Activated T-cell treated with anti-CD3 and anti-CD28 coated beads, Interleukin-2, amount 50 U/mL, for 4 hours (primary cell): ENCODE data around the gene DUSP1. TPM values are rescaled to one million over a fixed set of nuclear protein-coding genes. Genes with fewer than 3 reads are reported as not detected.
"Not testable (repeated sequence)": the region's sequence is repeated elsewhere in the genome, so short reads cannot be mapped to it uniquely, and the experiment has no call there.

Experiments
- ATAC-seq, 2 donors: fragments of 200-7000 bp; cut with Tn5 transposase; one replicate each; pipeline ENCODE4 v1.10.0; 2021
- DNase-seq: peaks from one replicate; pipeline ENCODE4 v3.0.0-alpha.2; 2020
- H3K27me3 Mint-ChIP-seq: one replicate; pipeline ENCODE4 v1.8.0; 2021; ENCODE audit warnings: low read depth, mixed read lengths
- H3K36me3 Mint-ChIP-seq: one replicate; pipeline ENCODE4 v1.8.0; 2022; ENCODE audit warnings: mixed read lengths; ENCODE audit not compliant: insufficient read depth
- H3K4me1 Mint-ChIP-seq: one replicate; pipeline ENCODE4 v1.8.0; 2021; ENCODE audit warnings: low read depth, mixed read lengths
- H3K4me3 Mint-ChIP-seq: one replicate; pipeline ENCODE4 v1.8.0; 2021; ENCODE audit warnings: mild to moderate bottlenecking, moderate library complexity, mixed read lengths
- H3K9me3 Mint-ChIP-seq: one replicate; pipeline ENCODE4 v1.8.0; 2021; ENCODE audit warnings: mixed read lengths
- total RNA-seq, 3 donors: library from RNA; stranded (reverse); gene quantifications; one replicate each; pipeline ENCODE4 v1.2.1, GENCODE V29; 2021

DUSP1 gene
- total RNA-seq, 3 donors from 2014 or later, result 11.4 to 15.0 (median 15.0) TPM

- Mint-ChIP-seq H3K9me3 (no peaks in the 10 kb centered on the region), H3K27me3 (no peaks in the 10 kb centered on the region), H3K4me3 (no peak overlapping the region), H3K4me1 (no peaks in the 10 kb centered on the region), H3K36me3 (no peaks in the 10 kb centered on the region)
- DNase-seq (no peak), ATAC-seq (no peak)
These were observed 19.5 kb upstream of the DUSP1 start for GRCh38 chr5:172790496-172790889.

DNA sequence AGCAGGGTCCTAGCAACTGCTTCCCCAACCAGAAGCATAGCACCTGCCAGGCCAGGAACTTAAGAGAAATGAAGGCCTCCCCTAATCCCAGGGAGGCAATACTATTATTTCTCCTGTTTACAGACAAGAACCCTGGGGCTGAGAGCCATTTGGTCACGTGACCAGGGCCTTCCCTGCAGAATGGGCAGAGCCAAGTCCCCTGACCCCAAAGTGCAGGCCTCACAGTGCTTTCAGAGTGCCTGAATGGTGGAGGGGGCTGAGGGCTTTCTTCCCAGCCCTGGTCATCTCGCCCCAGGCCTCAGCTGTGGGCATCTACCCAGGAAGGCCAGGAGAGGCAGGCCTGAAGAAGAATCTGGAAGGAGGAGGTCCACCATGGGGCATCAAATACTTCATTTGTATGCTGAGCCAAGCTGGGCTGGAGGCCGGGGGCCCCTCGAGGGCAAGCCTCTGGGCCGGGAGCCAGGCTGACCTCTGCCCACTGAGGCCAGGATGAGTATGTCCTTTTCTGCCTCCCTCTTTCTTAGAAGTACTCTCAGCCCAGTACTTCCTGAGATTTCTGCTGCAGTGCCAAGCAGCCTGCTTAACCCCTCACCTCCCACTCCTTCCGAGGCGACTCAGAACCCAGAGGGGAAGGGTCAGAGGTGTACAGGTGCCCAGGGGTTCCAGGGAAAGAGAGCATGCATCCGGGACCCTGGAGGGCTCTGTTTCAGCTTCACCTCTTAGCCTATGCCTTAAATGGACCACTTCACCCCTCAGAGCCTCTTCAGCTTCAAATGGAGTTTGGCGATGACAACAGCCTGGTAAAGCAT lies 18.9 kb upstream of the DUSP1 start:
- Mint-ChIP-seq H3K36me3 (no peaks in the 10 kb centered on the region), H3K27me3 (no peaks in the 10 kb centered on the region), H3K4me3 (no peak overlapping the region), H3K9me3 (no peaks in the 10 kb centered on the region), H3K4me1 (no peaks in the 10 kb centered on the region)
- ATAC-seq, result no peak
- DNase-seq, result no peak

DNA sequence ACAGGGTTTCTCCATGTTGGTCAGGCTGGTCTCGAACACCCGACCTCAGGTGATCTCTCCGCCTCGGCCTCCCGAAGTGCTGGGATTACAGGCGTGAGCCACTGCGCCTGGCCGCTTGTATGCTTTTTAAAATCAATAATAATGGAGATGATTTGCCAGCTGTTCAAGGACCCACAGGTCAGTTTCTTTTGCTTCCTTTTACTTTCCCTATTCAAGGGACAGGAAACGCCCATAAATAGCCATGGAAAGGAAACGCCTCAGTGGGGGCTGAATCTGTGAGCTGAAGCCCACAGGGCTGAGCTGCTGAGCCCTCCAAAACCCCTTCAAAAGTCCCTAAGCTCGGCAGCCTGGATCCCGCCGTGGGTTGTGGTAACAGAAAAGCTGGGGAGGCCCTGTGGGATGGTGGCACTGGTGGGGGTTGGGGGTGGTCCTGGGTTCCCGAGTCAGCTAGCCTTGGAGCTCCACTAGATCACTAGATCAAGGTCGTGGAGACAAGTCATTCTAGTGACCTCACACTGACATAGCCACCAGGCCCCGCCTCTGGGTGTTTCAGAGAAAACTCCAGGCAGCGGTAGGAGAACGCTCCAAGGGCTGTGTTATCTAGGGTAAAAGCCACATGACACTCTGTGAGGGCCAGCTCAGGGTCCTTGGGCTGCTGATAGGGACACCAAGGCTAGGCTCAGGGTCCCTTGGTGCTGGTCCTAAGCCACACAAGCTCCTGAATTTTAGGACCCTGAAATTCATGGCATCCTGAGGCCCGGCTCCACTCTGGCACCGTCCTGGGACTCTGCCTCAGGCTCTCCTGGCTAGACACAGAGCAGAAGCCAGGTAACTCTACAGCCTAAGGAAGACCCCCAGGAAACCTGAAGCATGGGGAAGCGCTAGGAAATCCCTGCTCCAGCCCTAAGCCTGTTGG lies 18.0 kb upstream of the DUSP1 start:
- H3K9me3 Mint-ChIP-seq, result no peaks in the 10 kb centered on the region
- H3K36me3 Mint-ChIP-seq, result no peaks in the 10 kb centered on the region
- H3K4me1 Mint-ChIP-seq, result no peaks in the 10 kb centered on the region
- DNase-seq, result no peak
- peak in 1 of 2 donors; percentile 28 for ATAC-seq
- no peaks in the 10 kb centered on the region for H3K27me3 Mint-ChIP-seq
- no peak overlapping the region for H3K4me3 Mint-ChIP-seq

DNA sequence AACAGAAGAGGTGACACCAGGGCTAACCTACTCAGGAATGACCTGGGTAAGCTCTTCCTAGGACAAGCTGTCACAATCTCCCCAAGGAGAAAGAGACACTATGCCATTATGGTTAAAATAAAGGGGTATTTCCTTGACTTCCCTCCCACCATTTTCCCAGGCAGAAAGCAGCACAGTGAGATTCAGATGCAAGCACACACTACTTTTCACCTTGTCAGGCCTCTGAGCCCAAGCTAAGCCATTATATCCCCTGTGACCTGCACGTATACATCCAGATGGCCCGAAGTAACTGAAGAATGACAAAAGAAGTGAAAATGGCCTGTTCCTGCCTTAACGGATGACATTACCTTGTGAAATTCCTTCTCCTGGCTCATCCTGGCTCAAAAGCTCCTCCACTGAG lies 16.5 kb upstream of the DUSP1 start:
- not testable (repeated sequence) for H3K4me3 Mint-ChIP-seq, DNase-seq, H3K9me3 Mint-ChIP-seq, ATAC-seq, H3K36me3 Mint-ChIP-seq, H3K27me3 Mint-ChIP-seq, H3K4me1 Mint-ChIP-seq

DNA sequence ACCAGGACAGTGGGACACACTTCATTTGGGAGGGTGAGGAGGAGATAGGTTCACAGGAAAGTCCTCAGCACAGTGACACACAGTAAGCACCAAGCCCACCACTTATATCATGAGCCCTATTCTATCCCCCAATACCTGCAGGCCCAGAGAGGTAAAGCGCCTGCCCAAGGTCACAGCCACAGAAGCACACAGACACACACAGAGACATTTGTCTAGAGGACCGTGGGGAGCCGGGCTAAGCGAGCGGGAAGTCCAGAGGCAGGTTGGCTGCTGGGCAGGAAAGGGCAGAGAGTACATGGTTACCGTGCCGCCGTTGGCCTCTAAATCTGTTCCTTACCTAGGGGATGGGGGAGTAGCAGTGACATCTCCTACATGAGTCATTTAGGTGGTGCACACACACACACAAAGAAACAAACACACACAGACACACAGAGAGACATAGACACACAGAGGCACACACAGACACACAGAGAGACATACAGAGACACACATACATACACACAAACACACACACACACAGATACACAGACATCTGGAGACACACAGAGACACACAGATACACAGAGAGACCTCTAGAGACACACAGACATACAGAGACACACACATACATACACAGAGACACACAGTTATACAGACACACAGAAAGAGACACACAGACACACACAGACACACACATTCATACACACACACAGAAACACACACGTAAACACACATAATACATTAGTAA lies 15.9 kb upstream of the DUSP1 start:
- no peaks in the 10 kb centered on the region for H3K9me3 Mint-ChIP-seq
- DNase-seq, result no peak
- H3K36me3 Mint-ChIP-seq, result no peaks in the 10 kb centered on the region
- no peaks in the 10 kb centered on the region for H3K27me3 Mint-ChIP-seq
- no peak overlapping the region for H3K4me3 Mint-ChIP-seq
- ATAC-seq, result no peak
- peaks cover 3% of the 10 kb centered on the region for H3K4me1 Mint-ChIP-seq

DNA sequence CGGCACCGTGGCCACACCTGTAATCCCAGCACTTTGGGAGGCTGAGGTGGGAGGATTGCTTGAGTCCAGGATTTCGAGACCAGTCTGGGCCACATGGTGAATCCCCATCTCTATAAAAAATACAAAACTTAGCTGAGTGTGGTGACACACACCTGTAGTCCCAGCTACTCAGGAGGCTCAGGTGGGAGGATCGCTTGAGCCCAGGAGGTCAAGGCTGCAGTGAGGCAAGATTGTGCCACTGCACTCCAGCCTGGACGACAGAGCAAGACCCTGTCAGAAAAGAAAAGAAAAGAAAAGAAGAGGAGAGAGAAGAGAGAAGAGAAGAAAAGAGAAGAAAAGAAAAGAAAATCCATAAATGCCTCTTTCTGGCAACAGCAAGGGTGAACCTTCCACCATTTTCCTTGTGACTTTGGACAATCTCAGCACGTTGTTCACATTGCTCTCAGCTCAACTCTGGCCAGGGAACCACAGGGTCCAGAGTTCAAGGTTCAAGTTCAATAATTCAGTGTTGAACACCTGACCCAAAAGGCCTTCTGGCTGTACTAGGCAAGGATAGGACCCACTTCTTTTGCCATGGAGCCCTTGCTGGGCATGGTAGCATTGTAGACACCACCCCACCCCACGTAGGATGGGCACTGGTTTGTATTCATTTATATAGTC lies 14.6 kb upstream of the DUSP1 start:
- H3K27me3 Mint-ChIP-seq, result no peaks in the 10 kb centered on the region
- no peak for DNase-seq
- no peaks in the 10 kb centered on the region for H3K9me3 Mint-ChIP-seq
- peaks cover 3% of the 10 kb centered on the region for H3K4me1 Mint-ChIP-seq
- no peaks in the 10 kb centered on the region for H3K36me3 Mint-ChIP-seq
- no peak overlapping the region for H3K4me3 Mint-ChIP-seq
- no peak for ATAC-seq

- H3K27me3 Mint-ChIP-seq, DNase-seq, H3K4me1 Mint-ChIP-seq, H3K4me3 Mint-ChIP-seq, H3K9me3 Mint-ChIP-seq, H3K36me3 Mint-ChIP-seq, ATAC-seq: not testable (repeated sequence)
These were observed 13.2 kb upstream of the DUSP1 start for GRCh38 chr5:172784162-172784561.

GRCh38 chr5:172783319-172783718 lies 12.3 kb upstream of the DUSP1 start:
- H3K36me3 Mint-ChIP-seq, H3K27me3 Mint-ChIP-seq, H3K4me3 Mint-ChIP-seq, H3K4me1 Mint-ChIP-seq, DNase-seq, ATAC-seq, H3K9me3 Mint-ChIP-seq: not testable (repeated sequence)

DNA sequence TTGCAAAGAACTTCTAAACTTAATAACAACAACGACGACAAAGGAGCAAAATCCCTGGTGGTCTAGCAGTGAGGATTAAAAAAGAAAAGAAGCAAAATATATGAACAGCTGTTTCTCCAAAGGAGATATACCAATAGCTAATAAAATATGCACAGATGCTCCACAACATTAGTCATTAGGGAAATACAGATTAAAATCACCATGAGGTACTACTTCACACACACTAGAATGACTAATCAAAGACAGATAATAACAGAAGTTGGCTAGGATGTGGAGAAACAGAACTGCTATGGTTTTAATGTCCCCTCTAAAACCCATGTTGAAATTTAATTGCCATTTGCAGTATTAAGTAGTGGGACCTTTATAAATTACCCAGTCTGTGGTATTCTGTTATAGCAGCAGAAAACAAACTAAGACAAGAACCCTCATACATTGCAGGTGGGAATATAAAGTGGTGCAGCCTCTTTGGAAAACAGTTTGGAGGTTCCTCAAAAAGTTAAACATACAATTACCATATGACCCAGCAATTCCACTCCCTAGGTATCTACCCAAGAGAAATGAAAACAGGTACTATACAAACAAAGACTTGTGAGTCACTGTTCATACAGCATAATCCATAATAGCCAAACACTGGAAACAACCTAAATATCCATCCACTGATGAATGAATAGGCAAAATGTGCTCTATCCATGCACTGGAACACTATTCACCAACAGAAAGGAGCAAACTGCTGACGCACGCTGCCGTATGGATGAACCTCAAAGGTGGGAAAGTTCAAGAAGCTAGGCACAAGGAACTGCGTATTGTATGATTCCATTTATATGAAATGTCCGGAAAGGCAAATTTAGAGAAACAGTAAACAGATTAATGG lies 11.4 kb upstream of the DUSP1 start:
- H3K4me3 Mint-ChIP-seq, result no peak overlapping the region
- DNase-seq (no peak), ATAC-seq (peak in 1 of 2 donors; percentile 20)
- H3K36me3 Mint-ChIP-seq, result no peaks in the 10 kb centered on the region
- peaks cover 16% of the 10 kb centered on the region for H3K4me1 Mint-ChIP-seq
- H3K9me3 Mint-ChIP-seq, result no peaks in the 10 kb centered on the region
- H3K27me3 Mint-ChIP-seq, result no peaks in the 10 kb centered on the region

DNA sequence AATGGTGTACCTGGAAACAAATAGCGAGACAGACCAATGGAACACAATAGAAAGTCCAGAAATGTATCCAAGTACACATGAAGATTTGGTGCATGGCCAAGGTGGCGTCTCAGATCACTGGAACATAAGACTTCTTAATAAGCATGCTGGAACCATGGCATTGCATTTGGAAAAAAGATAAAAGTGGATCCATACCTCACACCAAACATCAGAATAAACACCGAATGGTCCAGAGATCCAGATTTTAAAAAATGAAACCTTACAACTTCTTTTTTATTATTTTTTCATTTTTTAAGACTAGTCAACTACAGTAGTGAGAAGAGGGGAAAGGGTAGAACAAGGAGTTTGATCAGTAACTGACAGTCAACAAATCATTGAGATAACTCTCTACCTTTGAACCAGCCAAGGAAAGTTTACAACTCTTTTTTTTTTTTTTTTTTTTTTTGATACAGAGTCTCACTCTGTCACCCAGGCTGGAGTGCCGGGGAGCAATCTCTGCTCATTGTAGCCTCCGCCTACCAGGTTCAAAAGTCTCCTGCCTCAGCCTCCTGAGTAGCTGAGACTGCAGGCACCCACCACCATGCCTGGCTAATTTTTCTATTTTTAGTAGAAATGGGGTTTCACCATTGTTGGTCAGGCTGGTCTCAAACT lies 8.8 kb upstream of the DUSP1 start:
- H3K36me3 Mint-ChIP-seq, result no peaks in the 10 kb centered on the region
- H3K27me3 Mint-ChIP-seq, result no peaks in the 10 kb centered on the region

GRCh38 chr5:172777881-172778814 lies 7.2 kb upstream of the DUSP1 start:
- peak overlapping the region; percentile 8 for H3K4me3 Mint-ChIP-seq
- H3K27me3 Mint-ChIP-seq, result no peaks in the 10 kb centered on the region
- ATAC-seq (peak; percentile 41 to 44), DNase-seq (no peak)
- no peaks in the 10 kb centered on the region for H3K36me3 Mint-ChIP-seq
- peaks cover 45% of the 10 kb centered on the region for H3K4me1 Mint-ChIP-seq
- H3K9me3 Mint-ChIP-seq, result no peaks in the 10 kb centered on the region

More for the DNA sequence above, 8.8 kb upstream of the DUSP1 start:
- H3K4me3 Mint-ChIP-seq, result no peak overlapping the region
- H3K9me3 Mint-ChIP-seq, result no peaks in the 10 kb centered on the region
- no peak for DNase-seq
- H3K4me1 Mint-ChIP-seq, result peaks cover 31% of the 10 kb centered on the region
- no peak for ATAC-seq

DNA sequence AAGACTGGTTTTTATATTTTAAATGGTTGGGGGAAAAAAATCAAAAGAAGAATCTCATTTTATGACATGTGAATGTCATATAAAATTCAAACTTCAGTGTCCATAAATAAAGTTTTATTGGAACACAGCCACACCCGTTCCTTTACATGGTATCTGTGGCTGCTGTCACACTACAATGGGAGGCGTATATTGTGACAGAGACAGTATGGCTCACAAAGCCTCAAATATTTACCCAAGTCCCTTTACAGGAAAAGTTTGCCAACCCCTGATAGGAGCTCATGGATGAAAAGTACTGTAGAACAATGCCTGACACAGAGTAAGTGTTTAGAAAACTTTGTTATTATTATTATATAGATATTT lies 5.2 kb upstream of the DUSP1 start:
- ATAC-seq, result no peak
- H3K36me3 Mint-ChIP-seq, result no peaks in the 10 kb centered on the region
- H3K27me3 Mint-ChIP-seq, result no peaks in the 10 kb centered on the region
- H3K4me1 Mint-ChIP-seq, result peaks cover 59% of the 10 kb centered on the region
- H3K4me3 Mint-ChIP-seq, result no peak overlapping the region
- H3K9me3 Mint-ChIP-seq, result no peaks in the 10 kb centered on the region
- no peak for DNase-seq
